ENCODE data around the gene HMGXB4.

HMGXB4 gene

GRCh38 chr22:35308480-35309021 lies 51.3 kb downstream of the HMGXB4 start:
- no peak for DNase-seq (ENCODE audit: extremely low read depth in 1 of 2, low read depth in 1 of 2)

- DNase-seq (ENCODE audit: extremely low read depth in 1 of 2, low read depth in 1 of 2): no peak
Observed at GRCh38 chr22:35310556-35311550, 53.6 kb downstream of the HMGXB4 start.

DNA sequence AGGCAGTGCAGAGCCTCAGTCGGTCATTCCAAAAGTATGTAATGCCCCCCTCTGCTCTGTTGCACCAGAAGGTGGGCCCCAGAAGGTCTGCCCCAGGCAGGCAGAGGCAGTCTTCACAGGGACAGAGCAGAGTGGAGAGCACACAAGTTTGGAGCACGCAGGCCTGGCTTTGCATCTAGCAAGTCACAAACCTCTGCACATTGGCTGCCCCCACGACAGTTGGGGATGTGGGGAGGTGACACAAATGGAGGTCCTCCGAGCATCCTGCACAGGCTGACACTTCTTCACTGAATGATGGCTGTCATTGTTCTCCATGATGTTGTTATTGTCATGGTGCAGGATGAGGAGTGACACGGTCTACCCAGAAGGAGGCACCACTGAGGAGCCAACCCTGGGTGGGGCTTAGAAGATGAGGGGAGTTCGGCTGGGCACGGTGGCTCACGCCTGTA lies 54.3 kb downstream of the HMGXB4 start:
- no peak for DNase-seq (ENCODE audit: extremely low read depth in 1 of 2, low read depth in 1 of 2)

DNA sequence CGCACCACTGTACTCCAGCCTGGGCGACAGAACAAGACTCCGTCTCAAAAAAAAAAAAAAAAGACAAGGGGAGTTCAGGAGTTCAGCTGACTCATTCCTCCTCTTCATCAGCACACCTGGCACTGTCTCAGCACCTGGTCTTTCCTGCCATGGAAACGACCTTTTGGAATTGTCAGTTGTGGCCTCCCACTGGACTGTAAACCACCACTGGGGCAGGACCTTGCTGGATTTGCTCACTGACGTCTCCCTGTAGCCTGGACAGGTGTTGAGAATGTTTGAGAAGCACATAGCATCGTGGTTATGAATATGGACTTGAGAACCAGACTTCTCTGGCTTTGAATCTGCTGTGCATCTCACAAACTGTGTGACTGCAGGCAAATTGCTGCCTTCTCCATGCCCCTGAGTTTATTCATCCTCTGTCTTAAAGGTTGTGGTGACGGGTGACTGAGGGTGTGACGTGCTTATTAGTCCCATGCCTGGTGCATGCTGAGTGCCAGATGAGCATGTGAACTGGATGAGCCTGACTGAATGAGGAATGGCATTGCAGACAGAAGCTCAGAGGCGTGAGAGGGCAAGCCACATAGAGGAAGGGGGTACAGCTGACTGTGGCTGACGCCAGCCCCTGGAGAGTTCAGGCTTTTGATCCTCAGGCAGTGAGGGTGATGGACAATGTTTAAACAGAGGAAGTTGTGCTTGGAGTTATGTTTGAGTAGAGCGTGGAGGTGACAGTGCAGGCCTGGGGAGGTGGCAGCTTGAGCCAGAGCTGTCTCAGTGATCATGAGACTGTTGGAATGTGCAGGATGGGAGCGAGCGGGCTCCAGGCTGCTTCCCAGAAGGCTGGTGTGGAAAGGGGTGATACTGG lies 55.1 kb downstream of the HMGXB4 start:
- no peak for DNase-seq (ENCODE audit: extremely low read depth in 1 of 2, low read depth in 1 of 2)

GRCh38 chr22:35313311-35314121 lies 56.2 kb downstream of the HMGXB4 start:
- DNase-seq (ENCODE audit: extremely low read depth in 1 of 2, low read depth in 1 of 2): no peak

DNA sequence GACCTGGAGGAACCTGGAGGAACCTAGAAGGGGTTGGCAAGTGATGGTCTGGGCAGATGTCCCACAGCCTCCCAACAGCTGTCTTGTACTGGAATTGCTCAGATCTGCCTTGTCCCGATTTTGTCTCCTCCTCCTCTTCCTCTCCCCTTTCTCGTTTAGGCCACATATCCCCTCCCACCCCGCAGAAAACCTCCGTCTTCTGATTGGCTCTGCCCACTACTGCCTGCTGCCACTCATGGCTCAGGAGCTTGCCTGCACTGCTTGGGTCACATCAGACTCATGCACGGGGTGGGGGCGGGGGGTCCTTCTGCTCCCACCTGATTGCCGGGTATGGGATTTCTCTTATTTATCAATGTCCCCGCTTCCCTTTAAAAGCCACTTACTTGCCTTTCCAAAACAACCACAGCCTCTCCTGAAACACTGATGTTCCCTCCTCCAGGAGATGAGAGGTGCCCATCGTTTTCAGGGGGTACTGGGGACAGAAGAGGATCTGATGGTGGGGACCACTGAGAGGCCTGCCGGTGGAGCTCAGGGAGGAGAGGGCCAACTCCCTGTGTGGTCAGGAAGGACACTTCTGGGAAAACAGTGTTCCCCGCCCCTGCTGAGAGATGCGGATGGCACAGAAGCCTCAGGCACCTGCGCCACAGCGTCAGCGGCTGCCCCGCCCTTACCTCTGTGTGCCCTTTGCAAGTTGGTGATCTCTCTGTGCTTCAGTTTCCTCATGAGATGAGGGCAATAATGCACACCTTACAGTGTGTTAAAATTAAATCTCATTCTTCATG lies 57.1 kb downstream of the HMGXB4 start:
- no peak for DNase-seq (ENCODE audit: extremely low read depth in 1 of 2, low read depth in 1 of 2)

DNA sequence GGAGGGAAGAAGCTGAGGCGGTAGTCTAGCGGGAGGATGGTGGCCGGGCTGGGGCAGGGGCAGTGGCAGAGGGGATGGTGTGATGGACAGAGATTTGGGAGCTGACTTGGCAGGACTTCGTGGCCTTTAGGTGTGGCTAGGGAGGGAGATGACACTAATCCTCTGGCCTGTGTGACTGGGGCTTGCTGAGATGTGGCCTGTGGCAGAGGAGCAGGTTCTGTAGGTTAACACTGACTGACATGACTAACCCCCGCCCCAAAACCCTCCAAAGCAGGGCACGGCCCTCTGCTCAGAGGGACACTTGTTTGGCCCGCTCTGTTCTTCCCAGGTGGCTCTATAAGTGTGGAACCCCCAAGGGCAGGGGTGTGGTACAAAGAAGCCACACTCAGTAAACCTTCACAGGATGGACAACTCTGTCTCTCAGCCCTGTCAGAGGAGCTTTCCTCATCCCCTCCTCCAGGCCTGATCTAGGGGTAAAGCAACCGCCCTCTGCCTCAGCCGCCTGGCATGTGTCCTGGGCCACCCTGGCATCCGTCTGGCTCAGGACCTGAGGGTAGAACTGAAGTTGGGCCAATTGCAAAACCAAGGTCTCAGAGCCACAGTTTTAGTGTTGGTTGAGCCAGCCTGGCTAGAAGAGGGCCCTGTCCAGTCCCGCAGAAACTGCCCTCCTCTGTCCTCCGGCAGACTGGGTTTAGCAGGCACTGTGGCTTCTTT lies 58.0 kb downstream of the HMGXB4 start:
- DNase-seq (ENCODE audit: extremely low read depth in 1 of 2, low read depth in 1 of 2): no peak

DNA sequence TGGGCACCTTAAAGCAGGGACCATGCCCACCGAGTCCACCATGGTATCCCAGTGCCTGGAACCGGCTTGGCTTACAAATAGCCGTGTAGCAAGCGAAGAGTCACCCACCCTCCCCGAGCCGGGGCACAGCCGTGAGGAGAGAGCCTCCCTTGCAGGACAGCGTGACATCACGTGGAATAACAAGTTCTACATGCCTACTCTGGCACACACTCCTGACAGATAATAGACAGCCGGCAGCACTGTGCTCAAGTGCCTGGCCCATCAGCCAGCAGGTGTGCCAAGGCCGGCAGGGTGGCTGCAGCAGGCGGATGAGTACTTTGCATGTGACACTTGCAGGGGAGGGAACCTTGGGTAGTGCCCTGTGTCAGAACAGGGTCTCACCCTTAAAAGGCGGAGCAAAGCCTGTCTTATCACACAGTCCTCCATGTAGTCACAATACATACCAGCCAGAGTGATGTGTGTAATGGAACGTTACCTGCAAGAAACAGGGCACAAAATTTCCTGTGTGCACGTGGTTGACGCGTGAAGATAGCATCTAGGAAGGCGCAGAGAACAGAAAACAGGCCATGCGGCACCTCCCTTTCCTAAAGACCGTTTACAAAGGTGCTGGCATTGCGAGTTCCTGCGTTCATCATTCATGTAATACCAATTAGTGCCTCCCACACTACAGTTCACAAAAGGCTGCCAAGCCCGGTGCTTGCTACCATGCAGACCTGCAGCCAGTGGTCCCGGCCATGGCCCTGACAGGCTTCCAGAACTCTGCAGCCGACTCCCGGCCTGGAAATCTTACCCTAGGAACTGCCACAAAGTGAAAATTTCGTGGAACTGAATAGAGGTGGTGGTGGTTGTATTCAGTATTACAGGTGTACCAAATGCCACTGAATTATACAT lies 58.8 kb downstream of the HMGXB4 start:
- no peak for DNase-seq (ENCODE audit: extremely low read depth in 1 of 2, low read depth in 1 of 2)

DNA sequence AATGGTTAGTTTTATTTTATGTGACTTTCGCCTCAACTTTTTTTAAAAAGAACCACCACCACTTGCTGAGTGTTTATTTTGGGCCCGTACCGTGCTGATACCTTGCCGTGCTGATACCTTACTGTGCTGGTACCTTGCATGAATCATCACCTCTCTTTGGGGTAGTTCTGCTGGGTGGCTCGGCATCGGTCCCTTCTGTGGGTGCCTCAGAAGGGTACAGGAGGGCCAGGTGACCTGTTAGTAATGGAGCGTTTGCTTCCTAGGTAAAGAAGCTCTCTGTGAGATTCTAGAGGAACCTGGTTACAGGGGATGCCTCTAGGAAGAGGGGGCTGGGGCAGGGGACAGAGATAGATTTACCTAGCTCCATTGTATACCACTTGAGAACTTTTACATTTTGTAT lies 59.5 kb downstream of the HMGXB4 start:
- DNase-seq (ENCODE audit: extremely low read depth in 1 of 2, low read depth in 1 of 2): no peak

GRCh38 chr22:35317680-35318290 lies 60.5 kb downstream of the HMGXB4 start:
- no peak for DNase-seq (ENCODE audit: extremely low read depth in 1 of 2, low read depth in 1 of 2)

- DNase-seq (ENCODE audit: extremely low read depth in 1 of 2, low read depth in 1 of 2): no peak
Observed at GRCh38 chr22:35318346-35319215, 61.3 kb downstream of the HMGXB4 start.

- no peak for DNase-seq (ENCODE audit: extremely low read depth in 1 of 2, low read depth in 1 of 2)
Observed at GRCh38 chr22:35319244-35319985, 62.1 kb downstream of the HMGXB4 start.

GRCh38 chr22:35322126-35322525 lies 64.8 kb downstream of the HMGXB4 start:
- no peak for DNase-seq (ENCODE audit: extremely low read depth in 1 of 2, low read depth in 1 of 2)

DNA sequence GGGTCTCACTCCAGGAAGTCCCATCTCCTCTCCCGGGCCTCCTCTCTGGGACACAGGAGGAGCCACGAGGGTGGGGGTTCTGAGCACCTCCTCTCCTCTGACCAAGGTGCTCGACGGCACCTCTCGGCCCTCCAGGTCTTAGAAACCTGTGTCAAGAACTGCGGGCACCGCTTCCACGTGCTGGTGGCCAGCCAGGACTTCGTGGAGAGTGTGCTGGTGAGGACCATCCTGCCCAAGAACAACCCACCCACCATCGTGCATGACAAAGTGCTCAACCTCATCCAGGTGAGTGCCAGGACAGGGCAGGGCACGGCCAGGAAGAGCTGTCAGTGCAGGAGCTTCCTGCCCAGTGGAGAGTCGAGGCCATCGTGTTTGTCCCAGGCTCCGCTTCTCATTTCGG lies 65.6 kb downstream of the HMGXB4 start:
- no peak for DNase-seq (ENCODE audit: extremely low read depth in 1 of 2, low read depth in 1 of 2)

- no peak for DNase-seq (ENCODE audit: extremely low read depth in 1 of 2, low read depth in 1 of 2)
Observed at GRCh38 chr22:35323305-35323704, 66.0 kb downstream of the HMGXB4 start.

- no peak for DNase-seq (ENCODE audit: extremely low read depth in 1 of 2, low read depth in 1 of 2)
Observed at GRCh38 chr22:35324067-35324466, 66.8 kb downstream of the HMGXB4 start.

All from activated CD8-positive, alpha-beta memory T cell treated with anti-CD3 and anti-CD28 coated beads for 1 hour (primary cell).